AG08396 (cell line): ENCODE results near the gene SLITRK6.
"Not testable (repeated sequence)": the region's sequence is repeated elsewhere in the genome, so short reads cannot be mapped to it uniquely, and the experiment has no call there.

Source experiments
- DNase-seq: peaks from one replicate; pipeline ENCODE4 v3.0.0; 2012; ENCODE audit warnings: low spot score, mixed read lengths

SLITRK6 gene

DNA sequence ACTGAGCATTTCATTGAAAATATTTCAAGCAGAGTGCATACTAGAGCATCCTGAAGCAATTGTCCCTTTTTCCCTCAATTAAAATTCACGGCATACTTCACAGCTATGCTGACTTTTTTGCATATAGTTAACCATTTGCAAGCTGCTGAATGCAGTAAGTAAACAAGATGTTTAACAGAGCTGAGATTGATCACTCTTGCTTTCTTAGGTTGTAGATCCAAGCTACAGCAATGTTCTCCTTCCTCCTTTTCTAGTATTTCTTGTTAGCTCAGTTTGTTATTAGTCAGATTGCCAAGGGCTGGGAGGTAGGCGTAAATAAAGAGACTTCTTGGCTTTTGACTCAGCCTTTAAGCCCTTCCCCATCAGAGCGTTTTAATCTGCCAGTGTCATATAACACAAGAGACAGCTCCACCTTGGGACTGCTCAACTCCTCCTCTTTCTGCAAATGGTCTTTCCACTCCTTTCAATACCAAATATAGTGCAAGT is at the start of gene SLITRK6:
SLITRK6 (minus strand) TSS at position 323 of the 486 bp plus-strand sequence. CDS start 2,911 bp downstream, outside the sequence.
- peak; percentile 32 for DNase-seq

GRCh38 chr13:85847012-85847411 is 47.8 kb upstream of the SLITRK6 start:
- DNase-seq: no peak

GRCh38 chr13:85841427-85841826 is 42.2 kb upstream of the SLITRK6 start:
- DNase-seq: no peak

DNA sequence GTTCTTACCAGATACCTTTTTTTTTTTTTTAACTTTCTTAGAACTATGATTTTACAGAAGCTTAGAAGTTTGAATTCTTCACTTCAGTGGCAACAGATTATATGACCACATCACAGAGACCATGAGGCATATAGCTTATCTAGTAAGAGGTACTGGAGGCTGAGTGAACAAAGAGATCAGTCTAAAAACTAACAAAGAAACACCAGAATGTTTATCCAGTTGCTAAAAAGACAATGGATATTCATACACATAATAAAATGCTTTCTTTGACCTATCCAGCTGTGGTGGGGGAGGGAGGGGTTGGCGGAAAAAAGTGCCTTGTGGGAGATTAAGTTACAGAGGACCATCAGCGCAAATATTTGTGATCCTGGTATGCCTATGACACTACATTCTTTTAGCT is 34.7 kb upstream of the SLITRK6 start:
- DNase-seq: no peak

GRCh38 chr13:85828094-85828684 is 29.0 kb upstream of the SLITRK6 start:
- DNase-seq: peak; percentile 5

- no peak for DNase-seq
Measured at GRCh38 chr13:85825454-85825853, 26.2 kb upstream of the SLITRK6 start.

GRCh38 chr13:85823832-85824231 is 24.6 kb upstream of the SLITRK6 start:
- no peak for DNase-seq

GRCh38 chr13:85819513-85819912 is 20.3 kb upstream of the SLITRK6 start:
- no peak for DNase-seq

DNA sequence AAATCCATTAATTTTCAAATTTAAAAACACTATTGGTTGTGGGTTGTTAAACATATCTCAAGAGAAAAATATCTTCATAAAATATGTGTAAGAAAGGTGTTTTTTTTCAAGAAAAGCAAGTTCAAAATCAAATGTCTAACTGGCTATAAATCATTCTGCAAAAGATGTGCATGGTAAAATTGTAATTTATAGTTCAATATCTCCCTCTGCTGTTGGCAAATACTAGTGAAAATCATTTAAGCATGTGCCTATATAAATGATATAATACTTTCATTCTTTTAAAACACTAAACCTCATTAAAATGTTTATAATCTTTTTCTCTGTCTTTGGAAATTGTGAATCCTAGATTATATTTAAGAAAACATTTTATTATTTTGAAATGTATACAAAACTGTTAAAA is 17.2 kb upstream of the SLITRK6 start:
- DNase-seq: no peak

DNA sequence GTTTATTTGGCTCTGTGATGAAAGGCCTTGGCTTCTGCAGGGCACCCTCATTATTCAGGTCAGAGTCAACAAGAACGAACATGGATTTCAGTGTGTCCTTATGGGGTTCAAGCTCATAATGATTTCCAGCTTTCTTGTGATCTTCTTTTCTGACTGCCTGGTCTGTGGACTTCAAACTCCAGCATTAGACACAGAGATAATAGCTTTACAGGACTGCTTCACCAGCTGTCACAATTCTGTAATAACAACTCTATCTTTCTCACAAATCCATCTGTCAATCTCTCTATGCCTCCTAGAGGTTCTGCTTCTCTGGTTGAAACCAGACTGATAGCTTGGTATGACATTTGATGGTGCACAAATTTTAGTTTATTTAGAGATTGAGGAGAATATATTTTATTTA is 13.1 kb upstream of the SLITRK6 start:
- DNase-seq: no peak

DNA sequence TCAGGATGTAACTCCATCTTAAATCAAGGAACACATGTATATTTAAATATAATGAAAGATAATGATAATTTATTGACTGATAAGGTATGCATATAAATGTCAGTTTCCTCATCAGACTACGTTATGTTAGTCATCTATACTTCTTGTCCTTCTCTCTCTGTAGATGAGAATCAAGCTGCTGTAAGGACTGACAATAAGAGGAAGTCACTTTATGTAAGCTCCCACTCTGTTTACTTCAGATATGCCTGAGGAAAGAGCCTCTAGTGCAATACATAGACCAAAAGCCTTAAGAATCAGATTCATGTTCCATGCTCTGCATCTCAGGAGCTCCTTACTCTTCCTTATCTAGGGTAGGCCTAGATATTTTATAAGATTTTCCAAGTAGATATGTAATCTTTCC is 9.6 kb upstream of the SLITRK6 start:
- no peak for DNase-seq

GRCh38 chr13:85806553-85807175 is 7.4 kb upstream of the SLITRK6 start:
- peak; percentile 5 for DNase-seq

GRCh38 chr13:85798556-85798955 is 663 bp downstream of the SLITRK6 start:
- DNase-seq: no peak

- no peak for DNase-seq
Measured at GRCh38 chr13:85797311-85797710, 1.9 kb downstream of the SLITRK6 start.

- no peak for DNase-seq
Measured at GRCh38 chr13:85785205-85785604, 14.0 kb downstream of the SLITRK6 start.

DNA sequence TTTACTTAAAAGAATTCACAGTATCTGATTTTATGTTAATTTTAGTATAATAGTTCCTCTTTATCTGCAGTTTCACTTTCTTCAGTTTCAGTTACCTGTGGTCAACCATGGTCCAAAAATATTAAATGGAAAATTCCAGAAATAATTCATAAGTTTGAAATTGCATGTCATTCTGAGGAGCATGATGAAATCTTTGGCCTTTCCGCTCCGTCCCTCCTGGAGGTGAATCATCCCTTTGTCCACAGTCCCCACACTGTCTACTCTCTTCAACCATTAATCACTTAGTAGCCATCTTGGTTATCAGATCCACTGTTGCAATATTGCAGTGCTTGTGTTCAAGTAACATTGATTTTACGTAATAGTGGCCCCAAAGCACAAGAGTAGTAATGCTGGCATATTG is 26.9 kb downstream of the SLITRK6 start:
- no peak for DNase-seq

GRCh38 chr13:85771856-85772255 is 27.4 kb downstream of the SLITRK6 start:
- no peak for DNase-seq

DNA sequence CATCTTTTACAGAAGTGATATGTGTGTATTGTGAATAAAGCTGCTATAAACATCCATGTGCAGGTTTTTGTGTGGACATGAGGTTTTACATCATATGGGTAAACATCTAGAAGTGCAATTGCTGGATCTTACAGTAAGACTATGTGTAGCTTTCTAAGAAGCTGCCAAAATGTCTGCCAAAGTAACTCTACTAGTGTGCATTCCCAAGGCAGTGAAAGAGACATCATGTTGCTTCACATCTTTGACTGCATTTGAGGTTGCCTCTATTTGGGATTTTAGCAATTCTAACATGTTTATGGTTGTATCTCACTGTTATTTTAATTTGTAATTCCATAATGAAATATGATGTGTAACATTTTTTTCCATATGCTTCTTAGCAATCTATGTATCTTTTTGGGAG is 30.3 kb downstream of the SLITRK6 start:
- DNase-seq: no peak

- DNase-seq: no peak
Measured at GRCh38 chr13:85755123-85755522, 44.1 kb downstream of the SLITRK6 start.

DNA sequence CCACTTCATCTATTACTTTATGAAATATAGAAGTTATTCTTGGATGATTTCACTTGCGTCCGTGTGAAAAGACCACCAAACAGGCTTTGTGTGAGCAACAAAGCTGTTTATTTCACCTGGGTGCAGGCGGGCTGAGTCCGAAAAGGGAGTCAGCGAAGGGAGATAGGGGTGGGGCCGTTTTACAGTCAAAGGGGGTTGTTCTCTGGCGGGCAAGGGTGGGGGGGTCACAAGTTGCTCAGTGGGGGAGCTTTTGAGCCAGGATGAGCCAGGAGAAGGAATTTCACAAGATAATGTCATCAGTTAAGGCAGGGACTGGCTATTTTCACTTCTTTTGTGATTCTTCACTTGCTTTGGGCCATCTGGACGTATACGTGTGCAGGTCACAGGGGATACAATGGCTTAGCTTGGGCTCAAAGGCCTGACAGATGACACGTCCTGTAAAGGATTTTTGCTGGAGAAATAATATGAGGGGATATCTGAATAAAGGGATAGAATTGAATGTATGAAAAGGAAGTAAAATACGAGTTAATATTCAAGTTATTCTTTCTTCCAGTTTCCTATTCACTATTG is 55.9 kb downstream of the SLITRK6 start:
- DNase-seq: not testable (repeated sequence)
